Measurements from ENCODE around the gene CERS2.

CERS2 gene

GRCh38 chr1:151009674-151010345 lies 35.2 kb upstream of the CERS2 start:
- no peak for TF ChIP-seq CTCF (IDR thresholded peaks at IDR 0.05; ENCODE audit: insufficient read depth, low read length, missing control alignments)
- H3K4me3 ChIP-seq (ENCODE audit: low read depth, low read length), result no peak overlapping the region
- ChIA-PET POLR2A (no interaction called here), CTCF (interaction anchor here (0.6 to 2.3 kb wide), 6 partner anchors 15 to 90 kb away, joined by 3 to 11 read pairs (median 4); partner anchors contain the start of gene C1orf56)
- DNase-seq (ENCODE audit: low read depth, low spot score), result no peak

DNA sequence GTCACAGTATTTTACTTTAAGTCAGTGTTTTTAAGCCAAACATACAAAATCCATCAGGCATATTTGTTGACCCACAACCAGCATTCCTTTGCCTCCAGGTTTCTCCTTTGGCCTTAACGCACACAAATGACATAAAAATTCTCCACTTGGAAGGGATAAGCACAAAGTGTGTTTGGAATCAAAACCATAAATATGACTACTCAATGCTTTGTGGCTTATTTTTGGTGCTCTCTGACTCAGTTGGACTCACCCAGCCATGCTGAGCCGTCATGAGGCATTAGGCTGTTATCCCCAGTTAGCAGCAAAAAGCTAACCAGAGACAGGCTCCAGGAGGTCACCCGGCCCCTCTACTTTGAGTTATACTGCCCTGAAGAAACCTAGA lies 34.6 kb upstream of the CERS2 start:
- ChIA-PET CTCF (interaction anchor here (1.0 to 2.3 kb wide), 2 partner anchors 15 to 90 kb away, joined by 3 to 11 read pairs; no protein-coding TSS in a partner anchor), POLR2A (no interaction called here)
- no peak for DNase-seq (ENCODE audit: low read depth, low spot score)
- peak overlapping the region; percentile 89 for H3K4me3 ChIP-seq (ENCODE audit: low read depth, low read length)
- TF ChIP-seq CTCF (IDR thresholded peaks at IDR 0.05; ENCODE audit: insufficient read depth, low read length, missing control alignments), result no peak

GRCh38 chr1:151008244-151009205 lies 33.9 kb upstream of the CERS2 start, which contains the start of gene PRUNE1:
PRUNE1 (plus strand) TSS chr1:151008449; CDS start chr1:151008633, 184 bp downstream.
- ChIA-PET CTCF (interaction anchor here (1.0 kb wide), 1 partner anchor 9 kb away, joined by 3 read pairs; no protein-coding TSS in a partner anchor), POLR2A (no interaction called here)
- no peak for TF ChIP-seq CTCF (IDR thresholded peaks at IDR 0.05; ENCODE audit: insufficient read depth, low read length, missing control alignments)
- H3K4me3 ChIP-seq (ENCODE audit: low read depth, low read length), result peak within 1 kb of the TSS; percentile 89
- DNase-seq (ENCODE audit: low read depth, low spot score), result no peak

DNA sequence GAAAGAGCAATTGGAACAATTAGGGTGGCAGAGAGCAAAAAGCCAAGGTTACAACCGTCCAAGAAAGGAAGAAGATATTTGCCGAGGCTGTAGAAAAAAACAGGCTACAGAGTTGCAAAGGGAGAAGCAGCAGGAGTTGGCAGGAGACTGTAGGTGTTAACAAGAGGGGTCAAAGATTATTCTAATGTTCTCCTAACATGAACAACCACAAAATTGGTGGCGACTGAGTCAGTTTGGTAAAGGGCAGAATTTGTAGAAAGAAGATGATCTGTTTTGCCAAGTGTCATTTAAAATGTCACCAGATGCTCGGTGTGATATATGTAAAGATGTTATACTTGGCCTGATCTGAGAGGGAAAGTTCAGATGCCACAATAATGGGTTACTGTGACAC lies 33.2 kb upstream of the CERS2 start:
- ChIA-PET POLR2A (no interaction called here), CTCF (interaction anchor here (1.0 to 16.2 kb wide), 5 partner anchors 8 to 26 kb away, joined by 3 to 551 read pairs (median 9); partner anchors contain the start of genes ANXA9 and CERS2)

DNA sequence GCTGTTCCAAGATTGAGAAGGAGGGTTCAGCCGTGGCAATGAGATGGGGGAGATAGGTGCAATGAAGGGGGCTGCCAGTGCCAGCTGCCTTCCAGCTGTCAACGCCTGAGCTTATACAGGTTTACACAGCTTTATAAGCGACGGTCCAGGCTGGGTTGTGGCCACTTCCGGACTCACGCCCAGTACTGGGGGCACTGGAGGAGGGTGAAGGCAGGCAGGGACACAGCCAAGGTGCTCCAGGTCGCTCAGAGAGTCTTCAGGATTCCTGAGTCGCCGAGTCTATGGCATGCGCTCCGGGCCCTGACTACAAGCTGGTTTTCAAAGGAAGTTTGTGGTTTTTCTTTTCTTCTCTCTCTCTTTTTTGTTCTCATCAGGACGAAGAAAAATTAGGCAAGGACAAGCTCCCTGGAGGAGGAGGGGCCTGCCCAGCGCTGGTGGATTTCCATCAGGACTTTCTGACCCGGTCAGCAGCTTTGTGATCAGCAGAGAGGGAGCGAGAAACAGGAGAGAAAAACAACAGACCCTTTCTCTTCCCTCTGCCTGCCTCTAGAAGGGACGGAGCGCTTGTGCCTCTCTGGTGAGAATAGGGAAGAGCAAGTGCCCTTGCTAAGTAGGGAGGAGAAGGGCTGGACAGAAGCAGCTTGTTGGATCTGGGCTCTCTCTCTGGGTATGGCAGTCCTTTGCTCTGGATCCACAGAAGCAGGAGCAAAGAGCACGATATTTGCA lies 31.9 kb upstream of the CERS2 start, which contains the start of gene MINDY1:
Gene MINDY1 (minus strand): TSS at position 576 of the 726 bp plus-strand sequence. CDS start 4,285 bp downstream, outside the sequence.
- CTCF ChIA-PET, result interaction anchor here (0.6 to 16.2 kb wide), 27 partner anchors 11 to 733 kb away, joined by 3 to 551 read pairs (median 3); partner anchors contain the start of genes ADAMTSL4, ANXA9 and CERS2
- H3K4me3 ChIP-seq (ENCODE audit: low read depth, low read length), result peak within 1 kb of the TSS; percentile 71
- POLR2A ChIA-PET, result interaction anchor here (0.6 to 1.4 kb wide), 6 partner anchors 10 to 449 kb away, joined by 3 to 5 read pairs (median 3); partner anchors contain the start of gene CERS2
- DNase-seq (ENCODE audit: low read depth, low spot score), result no peak
- peak; percentile 80 for TF ChIP-seq CTCF (IDR thresholded peaks at IDR 0.05; ENCODE audit: insufficient read depth, low read length, missing control alignments)

More for the DNA sequence above, 33.2 kb upstream of the CERS2 start:
- DNase-seq (ENCODE audit: low read depth, low spot score), result no peak
- peak overlapping the region; percentile 28 for H3K4me3 ChIP-seq (ENCODE audit: low read depth, low read length)
- TF ChIP-seq CTCF (IDR thresholded peaks at IDR 0.05; ENCODE audit: insufficient read depth, low read length, missing control alignments), result no peak
